ENCODE measurements around the gene TAF3. TPM values are rescaled to one million over a fixed set of nuclear protein-coding genes. Genes with fewer than 3 reads are reported as not detected.

Gene TAF3
- polyA plus RNA-seq, 1 of the 3 experiments (the other 2 are of a cell fraction): 2.4 TPM

GRCh38 chr10:7986851-7987250 is 168.5 kb downstream of the TAF3 start:
- no peak overlapping the region for H2AFZ ChIP-seq (ENCODE audit: low read depth)
- ChIA-PET CTCF (interaction anchor here (1.5 kb wide), 1 partner anchor 12 kb away, joined by 3 read pairs; no protein-coding TSS in a partner anchor), POLR2A (no interaction called here)
- H3K4me2 ChIP-seq: no peak overlapping the region
- no peaks in the 10 kb centered on the region for H4K20me1 ChIP-seq (ENCODE audit: insufficient read depth)
- no peak for TF ChIP-seq SMC3 (IDR thresholded peaks at IDR 0.05; ENCODE audit: low read depth, low read length)
- TF ChIP-seq POLR2AphosphoS5 (IDR thresholded peaks at IDR 0.05; ENCODE audit: low read depth, low read length): no peak
- TF ChIP-seq ELF1 (IDR thresholded peaks at IDR 0.05): no peak
- no peak for TF ChIP-seq RXRA (IDR thresholded peaks at IDR 0.05; ENCODE audit: borderline replicate concordance, low read depth)
- TF ChIP-seq MAX (IDR thresholded peaks at IDR 0.05; ENCODE audit: low read depth): no peak
- TF ChIP-seq MXI1 (IDR thresholded peaks at IDR 0.05; ENCODE audit: low read depth, low read length): no peak
- TF ChIP-seq FOXM1 (IDR thresholded peaks at IDR 0.05; ENCODE audit: low read depth): no peak
- no peak for TF ChIP-seq CTCF (IDR thresholded peaks at IDR 0.05)
- no peak for TF ChIP-seq REST (IDR thresholded peaks at IDR 0.05; ENCODE audit: low read depth, low read length)
- no peak for TF ChIP-seq USF2 (IDR thresholded peaks at IDR 0.05; ENCODE audit: borderline replicate concordance, low read depth, low read length)
- no peak for TF ChIP-seq CHD2 (IDR thresholded peaks at IDR 0.05; ENCODE audit: low read length, partially characterized antibody)
- no peak for TF ChIP-seq TEAD4 (IDR thresholded peaks at IDR 0.05; ENCODE audit: borderline replicate concordance, insufficient read depth)
- no peak for TF ChIP-seq EP300 (IDR thresholded peaks at IDR 0.05; ENCODE audit: borderline replicate concordance in 1 of 2, low read depth in 1 of 2, low read length in 1 of 2)
- no peak for TF ChIP-seq GATA2 (CRISPR knock-in tag; IDR thresholded peaks at IDR 0.05)
- TF ChIP-seq TCF12 (IDR thresholded peaks at IDR 0.05): no peak
- TF ChIP-seq JUND (IDR thresholded peaks at IDR 0.05): no peak
- H3K9me3 ChIP-seq: no peaks in the 10 kb centered on the region
- H3K9me2 ChIP-seq: no peaks in the 10 kb centered on the region
- no peak for DNase-seq
- no peak overlapping the region for H3K27ac ChIP-seq (ENCODE audit: low read depth in 2 of 2, low read length in 1 of 2)
- H3K4me3 ChIP-seq (ENCODE audit: low read depth in 2 of 2, low read length in 1 of 2): no peak overlapping the region
- peaks cover 0 to 9% of the 10 kb centered on the region in 2 experiments; a peak in 2 of 4 replicates for H3K4me1 ChIP-seq (ENCODE audit: control insufficient read depth in 1 of 2, insufficient read depth in 2 of 2, low read depth in 1 of 2, low read length in 1 of 2)
- H3K9ac ChIP-seq: no peak overlapping the region
- no peaks in the 10 kb centered on the region for H3F3A ChIP-seq (replicated peaks; ENCODE audit: insufficient read depth)
- H3K36me3 ChIP-seq (replicated peaks in 1 of 2; ENCODE audit: control insufficient read depth in 1 of 2, insufficient read depth in 2 of 2, low read length in 1 of 2): no peaks in the 10 kb centered on the region
- H3K27me3 ChIP-seq (ENCODE audit: insufficient read depth): no peaks in the 10 kb centered on the region
- 82% methylated on average over 4 of the region's 4 CpGs for WGBS (ENCODE audit: low lambda C conversion rate)
- H3K79me2 ChIP-seq (ENCODE audit: insufficient read depth): no peaks in the 10 kb centered on the region
